NCI-H2196 (cell line): ENCODE data around the gene RPH3AL.
"Not testable (repeated sequence)": the region's sequence is repeated elsewhere in the genome, so short reads cannot be mapped to it uniquely, and the experiment has no call there.

Experiments
- DNase-seq: peaks from one replicate; lab custom pipeline; 2025; ENCODE audit not compliant: unreplicated experiment; lab: John Stamatoyannopoulos, UW

The RPH3AL gene

DNA sequence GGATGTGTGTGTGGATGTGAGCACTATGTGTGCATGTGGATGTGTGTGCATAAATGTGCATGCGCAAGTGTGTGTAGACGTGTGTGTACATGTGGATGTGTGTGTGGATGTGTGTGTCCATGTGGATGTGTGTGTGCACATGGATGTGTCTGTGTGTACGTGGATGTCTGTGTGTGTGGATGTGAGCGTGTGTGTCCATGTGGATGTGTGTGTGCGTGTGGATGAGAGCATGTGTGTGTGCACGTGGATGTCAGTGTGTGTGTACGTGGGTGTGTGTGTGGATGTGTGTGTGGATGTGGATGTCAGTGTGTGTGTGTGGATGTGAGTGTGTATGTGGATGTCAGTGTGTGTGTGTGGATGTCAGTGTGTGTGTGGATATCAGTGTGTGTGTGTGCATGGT lies 107.6 kb downstream of the RPH3AL start:
- DNase-seq: no peak

DNA sequence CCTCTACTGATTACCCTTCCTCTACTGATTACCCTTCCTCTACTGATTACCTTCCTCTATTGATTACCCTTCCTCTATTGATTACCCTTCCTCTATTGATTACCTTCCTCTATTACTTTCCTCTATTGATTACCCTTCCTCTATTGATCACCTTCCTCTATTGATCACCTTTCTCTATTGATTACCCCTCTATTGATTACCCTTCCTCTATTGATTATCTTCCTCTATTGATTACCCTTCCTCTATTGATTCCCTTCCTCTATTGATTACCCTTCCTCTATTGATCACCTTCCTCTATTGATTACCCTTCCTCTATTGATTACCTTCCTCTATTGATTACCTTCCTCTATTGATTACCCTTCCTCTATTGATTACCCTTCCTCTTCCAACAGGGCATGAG lies 108.7 kb downstream of the RPH3AL start:
- not testable (repeated sequence) for DNase-seq

DNA sequence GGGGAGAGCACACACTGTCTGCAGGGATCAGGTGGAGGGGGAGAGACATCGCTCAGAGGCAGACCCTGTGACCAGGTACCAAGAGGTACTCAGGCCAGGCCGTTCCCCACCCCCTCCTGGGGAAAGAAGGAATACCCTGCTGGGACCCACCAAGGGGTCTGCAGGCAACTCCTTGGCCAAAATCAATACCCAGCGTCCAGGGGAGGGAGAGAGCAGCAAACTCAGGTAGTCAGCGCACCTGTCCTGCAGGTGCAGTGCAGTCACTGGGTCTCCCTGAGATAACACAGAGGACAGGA lies 113.7 kb downstream of the RPH3AL start:
- DNase-seq: no peak

DNA sequence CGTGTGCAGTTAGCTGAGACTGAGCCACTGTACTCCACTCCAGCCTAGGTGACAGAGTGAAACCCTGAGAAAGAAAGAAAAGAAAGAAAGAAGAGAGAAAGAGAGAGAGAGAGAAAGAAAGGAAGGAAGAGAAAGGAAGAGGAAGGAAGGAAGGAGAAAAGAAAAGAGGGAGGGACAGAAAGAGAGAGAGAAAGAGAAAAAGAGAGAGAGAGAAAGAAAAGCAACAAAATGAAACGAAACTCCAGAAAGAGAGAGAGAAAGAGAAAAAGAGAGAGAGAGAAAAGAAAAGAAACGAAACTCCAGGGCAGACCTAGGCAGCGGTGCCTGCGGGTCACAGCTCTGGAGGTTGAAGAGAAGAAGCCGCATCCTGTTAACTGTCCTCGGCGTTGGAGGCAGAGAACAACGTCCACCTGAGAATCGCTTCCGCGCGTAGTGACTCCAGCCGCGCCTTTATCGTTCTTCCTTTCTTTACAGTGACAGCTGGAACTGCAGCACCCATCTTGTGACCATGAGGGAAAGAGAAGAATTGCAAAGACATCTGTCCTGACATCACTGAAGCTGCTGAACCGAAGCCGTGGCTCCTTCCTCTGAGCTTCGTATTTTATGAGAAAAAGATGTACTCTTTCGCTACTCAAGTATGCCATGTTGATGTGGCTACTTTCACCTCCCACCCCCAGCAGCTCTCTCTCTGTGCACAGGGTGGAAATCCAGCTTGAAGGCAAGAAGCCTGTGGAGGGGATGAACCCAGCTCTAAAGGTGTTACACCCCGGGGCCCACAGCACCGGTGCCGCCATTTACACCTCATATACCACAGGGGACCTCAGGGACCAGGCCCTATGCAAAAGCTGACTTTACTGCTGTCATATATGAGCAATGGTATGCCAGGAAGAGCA lies 114.3 kb downstream of the RPH3AL start:
- DNase-seq: no peak

DNA sequence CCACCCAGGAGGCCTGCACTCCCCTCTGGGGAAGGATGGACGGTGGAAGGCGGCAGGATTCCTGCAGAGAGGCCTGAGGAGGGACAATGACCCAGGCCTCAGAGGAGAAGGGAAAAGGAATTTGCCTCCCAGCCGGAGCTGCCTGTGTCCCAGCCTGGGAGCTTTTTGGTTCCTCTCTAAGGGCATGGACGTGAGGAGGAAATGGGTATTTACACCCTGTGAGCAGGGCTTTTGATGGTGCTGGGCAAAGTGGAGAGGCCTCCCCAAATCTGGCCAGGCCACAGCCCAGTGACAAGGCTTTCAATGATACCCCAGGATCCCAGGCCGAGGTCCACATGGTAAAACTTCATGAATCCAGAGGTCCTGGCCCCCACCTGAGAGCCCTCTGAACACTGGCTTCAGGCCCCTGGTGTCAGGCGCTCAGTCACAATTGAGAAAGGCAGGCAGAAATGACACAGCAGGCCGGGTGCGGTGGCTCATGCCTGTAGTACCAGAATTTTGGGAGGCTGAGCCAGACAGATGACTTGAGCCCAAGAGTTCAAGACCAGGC lies 115.1 kb downstream of the RPH3AL start:
- no peak for DNase-seq

DNA sequence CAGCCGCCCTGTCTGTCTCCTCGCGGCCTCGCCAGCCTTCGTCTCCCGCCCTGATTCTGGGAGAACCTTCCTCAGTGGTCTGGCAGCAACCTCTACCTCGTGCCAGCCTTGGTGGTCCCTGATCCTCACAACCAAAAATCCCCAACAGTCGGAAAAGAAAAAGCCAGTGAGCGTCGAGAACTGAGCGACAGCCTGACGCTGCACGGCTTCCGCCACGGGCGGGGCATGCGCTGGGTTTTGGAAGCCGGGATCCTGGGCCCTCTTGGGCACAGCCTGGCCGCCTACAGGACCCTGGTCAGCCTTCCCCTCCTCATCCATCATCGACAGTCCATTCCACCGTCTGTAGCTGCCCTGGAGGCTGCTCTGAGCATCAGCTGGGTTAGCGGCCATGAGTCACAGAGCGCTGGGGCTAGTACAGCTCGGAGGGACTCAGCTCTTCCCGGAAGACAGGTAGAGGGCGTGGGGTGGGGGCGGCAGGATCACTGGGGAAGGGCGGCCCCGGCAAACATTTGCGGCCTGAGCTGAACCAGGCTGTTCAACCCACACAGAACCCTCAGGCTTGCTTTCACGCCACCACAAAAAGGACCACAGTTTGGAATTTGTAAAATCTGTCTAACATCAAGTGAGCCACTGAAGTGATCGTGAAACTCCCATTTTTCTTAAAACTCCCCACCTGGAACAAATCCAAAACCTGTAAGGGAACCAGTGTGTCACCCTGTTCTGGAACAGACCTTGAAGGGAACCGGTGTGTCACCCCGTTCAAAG lies 115.8 kb downstream of the RPH3AL start:
- DNase-seq: no peak

DNA sequence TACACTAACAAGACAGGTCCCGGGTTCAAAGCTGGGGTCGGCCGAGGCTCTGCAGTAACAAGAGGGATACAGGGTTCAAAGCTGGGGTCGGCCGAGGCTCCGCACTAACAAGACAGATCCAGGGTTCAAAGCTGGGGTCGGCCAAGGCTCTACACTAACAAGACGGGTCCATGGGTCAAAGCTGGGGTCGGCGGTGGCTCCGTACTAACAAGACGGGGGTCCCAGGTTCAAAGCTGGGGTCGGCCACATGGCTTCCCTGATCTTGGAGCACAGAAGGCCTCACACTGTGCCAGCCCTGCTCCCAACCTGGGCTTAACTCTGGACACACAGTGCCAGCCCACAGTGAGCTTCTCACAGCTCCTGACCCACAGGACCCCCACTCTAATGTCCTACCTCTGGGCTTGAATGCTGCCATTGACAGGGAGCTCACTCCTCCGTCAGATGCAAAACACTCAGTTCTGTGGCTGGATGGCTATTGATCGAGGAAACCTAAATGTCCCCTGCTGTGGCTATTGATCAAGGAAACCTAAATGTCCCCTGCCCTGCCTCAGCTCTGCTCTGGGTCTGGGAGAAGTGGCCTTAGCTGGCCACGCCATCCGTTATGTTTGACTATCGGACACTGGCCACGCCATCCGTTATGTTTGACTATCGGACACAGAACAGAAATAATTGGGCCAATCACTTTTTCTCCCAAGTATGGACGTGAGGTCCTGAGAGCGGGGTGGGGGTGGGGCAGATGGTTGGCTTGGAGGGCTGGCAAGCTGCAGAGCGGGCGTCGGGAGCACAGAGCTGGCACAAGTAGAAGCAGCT lies 116.6 kb downstream of the RPH3AL start:
- no peak for DNase-seq

- DNase-seq: not testable (repeated sequence)
These were observed 117.4 kb downstream of the RPH3AL start for GRCh38 chr17:234994-235830.

- DNase-seq: not testable (repeated sequence)
These were observed 118.2 kb downstream of the RPH3AL start for GRCh38 chr17:234163-234993.

DNA sequence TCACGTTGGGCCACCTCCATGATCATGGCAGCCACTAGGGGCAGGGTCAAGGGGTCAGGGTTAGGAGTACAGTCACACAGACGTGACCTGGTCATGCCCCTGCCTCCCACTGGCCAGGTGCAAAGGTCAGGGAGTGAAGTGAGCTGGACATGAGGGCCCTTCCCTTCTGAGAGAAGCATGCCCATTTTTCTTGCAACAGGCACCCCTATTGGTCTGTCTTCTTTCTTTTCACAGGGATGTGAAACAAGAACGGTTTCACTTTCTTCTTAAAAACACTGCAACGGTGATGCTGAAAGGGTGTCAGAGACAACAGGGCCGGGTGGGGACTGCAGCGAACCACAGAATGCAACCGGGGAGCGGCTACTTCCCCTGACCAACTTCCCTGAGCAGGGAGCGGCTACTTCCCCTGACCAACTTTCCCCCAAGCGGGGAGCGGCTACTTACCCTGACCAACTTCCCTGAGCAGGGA lies 119.1 kb downstream of the RPH3AL start:
- DNase-seq: no peak

DNA sequence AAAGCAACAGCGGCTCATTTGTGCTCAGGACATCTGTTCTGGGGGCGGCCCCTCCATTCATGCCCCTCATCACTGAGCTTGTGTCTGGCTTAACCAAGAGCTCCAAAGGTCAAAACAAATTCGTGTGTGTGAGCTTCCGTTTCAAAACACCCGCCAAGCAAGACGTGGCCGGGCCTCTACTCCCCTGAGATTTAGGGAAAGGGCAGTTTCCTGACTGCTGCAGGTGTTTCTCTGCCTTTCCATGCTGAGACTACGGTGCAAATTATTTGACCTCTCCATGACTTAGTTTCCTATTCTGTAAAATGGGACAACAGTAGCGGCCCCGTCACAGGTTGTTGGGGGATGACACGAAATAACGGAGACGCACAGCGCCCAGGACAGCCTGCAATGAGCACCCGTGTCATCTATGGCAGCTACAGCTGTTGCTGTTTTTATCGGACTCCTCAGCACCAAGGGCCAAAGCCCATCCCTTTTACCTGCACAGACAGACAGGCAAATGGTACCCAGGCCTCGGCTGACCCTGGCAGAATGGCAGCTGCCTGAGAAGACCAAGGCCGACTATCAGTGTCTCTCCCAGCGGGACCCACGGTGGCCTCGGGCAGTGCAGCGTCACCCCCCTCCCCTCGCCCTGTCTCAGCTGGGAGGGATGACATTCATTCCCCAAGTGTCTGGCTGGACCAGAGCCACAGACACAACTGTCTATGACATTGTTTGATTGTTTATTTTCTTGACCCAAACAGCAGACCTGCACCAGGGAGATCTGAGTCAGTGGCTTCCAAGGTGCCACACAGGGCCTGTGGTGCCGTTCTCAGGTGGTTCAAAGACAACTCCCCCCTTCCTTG lies 120.4 kb downstream of the RPH3AL start:
- DNase-seq: no peak

- no peak for DNase-seq
These were observed 121.2 kb downstream of the RPH3AL start for GRCh38 chr17:231191-231965.

- DNase-seq: no peak
These were observed 122.2 kb downstream of the RPH3AL start for GRCh38 chr17:230395-230770.

DNA sequence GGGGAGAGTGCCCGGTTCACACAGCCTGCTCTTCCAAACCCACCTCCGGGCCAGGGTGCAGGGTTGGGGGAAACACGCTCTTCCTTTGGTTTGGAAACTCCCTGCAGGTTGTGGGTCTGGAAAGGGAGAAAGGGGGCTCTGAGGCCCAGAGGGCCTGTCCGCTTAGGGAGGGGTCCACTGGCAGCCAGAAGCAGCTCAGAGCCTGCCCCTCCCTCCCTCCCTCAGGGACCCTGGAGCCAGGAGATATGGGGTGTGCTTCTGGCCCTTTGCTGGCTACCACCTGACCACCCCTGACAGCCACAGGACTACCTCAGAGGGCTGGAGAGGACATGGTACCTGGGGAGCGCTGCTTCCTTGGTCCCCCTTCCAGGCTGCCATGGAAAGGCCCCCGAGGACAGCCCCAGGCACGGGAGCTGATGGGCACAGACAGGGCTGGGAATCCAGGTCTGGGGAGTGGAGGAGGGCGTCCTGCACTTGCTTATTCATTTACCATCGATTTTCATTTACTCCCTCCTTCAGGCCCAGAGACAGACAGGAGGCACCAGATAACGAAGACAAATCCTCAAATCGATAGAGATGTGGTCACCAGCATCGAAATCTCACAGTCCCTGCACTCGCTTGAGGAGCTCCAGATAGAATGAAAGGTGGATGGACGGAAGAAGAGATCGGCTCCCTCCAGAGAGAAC lies 122.8 kb downstream of the RPH3AL start:
- no peak for DNase-seq

GRCh38 chr17:228951-229708 lies 123.5 kb downstream of the RPH3AL start:
- no peak for DNase-seq

GRCh38 chr17:227946-228615 lies 124.5 kb downstream of the RPH3AL start:
- DNase-seq: no peak
